Panc1 (cell line): Measurements from ENCODE around the gene SLC29A1. TPM values are rescaled to one million over a fixed set of nuclear protein-coding genes. Genes with fewer than 3 reads are reported as not detected.

Experiments used
- ATAC-seq: fragments of 200-7000 bp; cut with Tn5 transposase; 2 replicates; pipeline ENCODE4 v1.9.1; 2020; ENCODE audit warnings: mild to moderate bottlenecking, moderate library complexity
- BruUV-seq: library from RNA; stranded (reverse); fragments of 400-500 nt; replicated peaks from 2 replicates; lab custom pipeline; 2021; lab: Mats Ljungman, UMichigan
- CTCF ChIA-PET: fragments of 300-600 bp; sonication (Branson Sonifier 250); formaldehyde crosslinking; loops from one replicate; lab custom pipeline; 2022; ENCODE audit warnings: antibody characterized with exemption; lab: Charles Lee
- POLR2A ChIA-PET: fragments of 300-600 bp; sonication (Branson Sonifier 250); formaldehyde crosslinking; loops from one replicate; lab custom pipeline; 2022; ENCODE audit warnings: antibody characterized with exemption; lab: Charles Lee
- DNase-seq: peaks from one replicate; pipeline ENCODE4 v3.0.0-alpha.2; 2010; ENCODE audit warnings: low read depth, low spot score
- H3K27ac ChIP-seq: 2 replicates; pipeline ENCODE4 v1.5.1; 2011; ENCODE audit warnings: mild to moderate bottlenecking, low read length, inconsistent platforms
- H3K27me3 ChIP-seq: fragments of 200-500 bp; sonication (Bioruptor generic); 2 replicates; pipeline ENCODE4 v1.6.0; 2014; ENCODE audit warnings: low read length, inconsistent platforms; ENCODE audit not compliant: control insufficient read depth, insufficient read depth
- H3K36me3 ChIP-seq: fragments of 200-500 bp; sonication (Bioruptor generic); 2 replicates; pipeline ENCODE4 v1.5.1; 2014; ENCODE audit warnings: inconsistent platforms, mild to moderate bottlenecking, low read length, moderate library complexity; ENCODE audit not compliant: control insufficient read depth, insufficient read depth
- H3K4me1 ChIP-seq: 2 replicates; pipeline ENCODE4 v1.5.1; 2011; ENCODE audit warnings: inconsistent platforms, mild to moderate bottlenecking, low read length, moderate library complexity; ENCODE audit not compliant: control insufficient read depth, insufficient read depth
- H3K4me3 ChIP-seq, 2 experiments: 2 replicates each; pipeline ENCODE4 v1.5.1; 2011 to 2012; ENCODE audit warnings: low read depth in 2 of 2, low read length in 2 of 2, mild to moderate bottlenecking in 2 of 2, inconsistent platforms in 1 of 2, moderate library complexity in 1 of 2
- H3K9me3 ChIP-seq: fragments of 200-500 bp; sonication (Bioruptor generic); 2 replicates; pipeline ENCODE4 v1.5.1; 2014; ENCODE audit warnings: low read depth, mild to moderate bottlenecking, inconsistent platforms, low read length, moderate library complexity; ENCODE audit not compliant: control insufficient read depth, insufficient read depth
- CTCF ChIP-seq: fragments of 450-650 bp; IDR thresholded peaks from 2 replicates; pipeline ENCODE4 v1.5.1; 2017; ENCODE audit warnings: mild to moderate bottlenecking
- POLR2AphosphoS5 ChIP-seq: IDR thresholded peaks from 2 replicates; pipeline ENCODE4 v1.6.1; 2012; ENCODE audit warnings: mild to moderate bottlenecking, low read depth, low read length, moderate library complexity
- REST ChIP-seq, 2 experiments: IDR thresholded peaks; 2 replicates each; pipeline ENCODE4 v1.6.1; 2011 to 2012; ENCODE audit warnings: low read depth in 2 of 2, control low read depth in 1 of 2, low read length in 1 of 2, mild to moderate bottlenecking in 1 of 2, moderate library complexity in 1 of 2; ENCODE audit not compliant: insufficient read depth in 1 of 2
- SIN3A ChIP-seq: IDR thresholded peaks from 2 replicates; pipeline ENCODE4 v1.6.1; 2012; ENCODE audit warnings: low read depth, mild to moderate bottlenecking, low read length, moderate library complexity, borderline replicate concordance; ENCODE audit not compliant: insufficient read depth
- TCF7L2 ChIP-seq: IDR thresholded peaks from 2 replicates; pipeline ENCODE4 v1.6.1; 2011; ENCODE audit warnings: mild to moderate bottlenecking, low read depth, low read length, inconsistent platforms
- in situ Hi-C: cut with HindIII; loops from 2 replicates; pipeline ENCODE4 v1.10.0; 2016; ENCODE audit warnings: low sequenced_read_pairs, low pct_unique_long_range_greater_than_20kb
- intact Hi-C: fragments of 100-400 bp; cut with micrococcal nuclease; formaldehyde crosslinking; loops from one replicate; pipeline ENCODE4 v1.10.0; 2022; ENCODE audit not compliant: unreplicated experiment
- total RNA-seq: library from RNA; stranded (reverse); gene quantifications from one replicate; pipeline ENCODE4 v1.2.1, GENCODE V29; 2021; ENCODE audit not compliant: unreplicated experiment

SLC29A1 gene
- total RNA-seq, 1 experiment from 2014 or later, result 263 TPM

- H3K9me3 ChIP-seq, result no peaks in the 10 kb centered on the region
- H3K4me3 ChIP-seq, result no peak overlapping the region
- ATAC-seq (no peak), DNase-seq (no peak)
- no peak for TF ChIP-seq SIN3A
- TF ChIP-seq TCF7L2, result no peak
- TF ChIP-seq REST (IDR thresholded peaks at IDR 0.05; ENCODE audit: insufficient read depth in 1 of 2, low read depth in 2 of 2, low read length in 1 of 2), result no peak
- TF ChIP-seq CTCF, result no peak
- TF ChIP-seq POLR2AphosphoS5, result no peak
- intact Hi-C loops, result no loop called here
- no peaks in the 10 kb centered on the region; the same call in 1 of the 2 replicates for H3K4me1 ChIP-seq
- H3K27ac ChIP-seq, result 0 out of 2 replicates have a peak overlapping the region, but pooled peaks have one; percentile 19
- H3K27me3 ChIP-seq, result no peaks in the 10 kb centered on the region
- ChIA-PET POLR2A (no interaction called here), CTCF (no interaction called here)
- no TSS peak for BruUV-seq
- in situ Hi-C loops, result no loop called here
- no peaks in the 10 kb centered on the region for H3K36me3 ChIP-seq
Measured at GRCh38 chr6:44186635-44187025, 36.8 kb upstream of the SLC29A1 start.

- in situ Hi-C loops (no loop called here), intact Hi-C loops (no loop called here)
- H3K4me1 ChIP-seq, result no peaks in the 10 kb centered on the region; the same call in 1 of the 2 replicates
- no TSS peak for BruUV-seq
- ATAC-seq (no peak), DNase-seq (no peak)
- no peaks in the 10 kb centered on the region for H3K27me3 ChIP-seq
- ChIA-PET CTCF (no interaction called here), POLR2A (no interaction called here)
- H3K36me3 ChIP-seq, result no peaks in the 10 kb centered on the region
- H3K4me3 ChIP-seq, result no peak overlapping the region
- H3K9me3 ChIP-seq, result no peaks in the 10 kb centered on the region
- H3K27ac ChIP-seq, result no peak overlapping the region
- TF ChIP-seq REST (IDR thresholded peaks at IDR 0.05; ENCODE audit: insufficient read depth in 1 of 2, low read depth in 2 of 2, low read length in 1 of 2), result no peak
- no peak for TF ChIP-seq POLR2AphosphoS5
- no peak for TF ChIP-seq CTCF
- TF ChIP-seq TCF7L2, result no peak
- no peak for TF ChIP-seq SIN3A
Measured at GRCh38 chr6:44188819-44189218, 34.6 kb upstream of the SLC29A1 start.
